ENCODE data around the gene ZSWIM3. TPM values are rescaled to one million over a fixed set of nuclear protein-coding genes. Genes with fewer than 3 reads are reported as not detected.

The ZSWIM3 gene
- total and polyA plus RNA-seq, 9 donors, result 1.8 to 7.5 (median 4.7) TPM

Other genes starting within 250 kb of the ZSWIM3 start
- not detected for gene WFDC10A, start 227.9 kb upstream of the ZSWIM3 start, total RNA-seq
- not detected for gene WFDC10A, start 227.9 kb upstream of the ZSWIM3 start, polyA plus RNA-seq
- not detected for gene WFDC9, start 226.3 kb upstream of the ZSWIM3 start, total RNA-seq
- not detected for gene WFDC9, start 226.3 kb upstream of the ZSWIM3 start, polyA plus RNA-seq
- not detected for gene WFDC11, start 187.4 kb upstream of the ZSWIM3 start, total RNA-seq
- gene WFDC11, start 187.4 kb upstream of the ZSWIM3 start, polyA plus RNA-seq, result not detected
- gene WFDC13, start 155.6 kb upstream of the ZSWIM3 start, total RNA-seq, result not detected
- gene WFDC13, start 155.6 kb upstream of the ZSWIM3 start, polyA plus RNA-seq, result not detected
- not detected for gene WFDC10B, start 152.6 kb upstream of the ZSWIM3 start, total RNA-seq
- under 1 TPM in 1 of 2 donors, not detected in 1; 0.37 TPM for gene WFDC10B, start 152.6 kb upstream of the ZSWIM3 start, polyA plus RNA-seq
- gene SPINT4, start 135.3 kb upstream of the ZSWIM3 start, total RNA-seq, result not detected
- gene SPINT4, start 135.3 kb upstream of the ZSWIM3 start, polyA plus RNA-seq, result not detected
- gene WFDC3, start 65.7 kb upstream of the ZSWIM3 start, total RNA-seq, result 1 to 10 TPM in 4 of 7 donors, under 1 TPM in 2, not detected in 1; 0.42 to 3.0 (median 1.1) TPM
- 1 to 10 TPM; 1.5 to 2.0 TPM for gene WFDC3, start 65.7 kb upstream of the ZSWIM3 start, polyA plus RNA-seq
- gene DNTTIP1, start 65.7 kb upstream of the ZSWIM3 start, total RNA-seq, result 10 to 100 TPM; 20.6 to 31.8 (median 28.1) TPM
- gene DNTTIP1, start 65.7 kb upstream of the ZSWIM3 start, polyA plus RNA-seq, result 10 to 100 TPM; 29.1 to 36.1 TPM
- 1 to 10 TPM in 2 of 7 donors, under 1 TPM in 2, not detected in 3; 0.69 to 1.9 (median 1.0) TPM for gene UBE2C, start 45.0 kb upstream of the ZSWIM3 start, total RNA-seq
- 1 to 10 TPM; 2.6 to 5.6 TPM for gene UBE2C, start 45.0 kb upstream of the ZSWIM3 start, polyA plus RNA-seq
- gene TNNC2, start 30.3 kb upstream of the ZSWIM3 start, total RNA-seq, result 1 to 10 TPM in 6 of 7 donors, not detected in 1; 1.9 to 3.7 (median 3.4) TPM
- 1 to 10 TPM; 1.5 to 3.6 TPM for gene TNNC2, start 30.3 kb upstream of the ZSWIM3 start, polyA plus RNA-seq
- gene SNX21, start 23.8 kb upstream of the ZSWIM3 start, total RNA-seq, result 10 to 100 TPM; 46.1 to 90.1 (median 71.0) TPM
- gene SNX21, start 23.8 kb upstream of the ZSWIM3 start, polyA plus RNA-seq, result 10 to 100 TPM; 18.2 to 41.1 TPM
- 10 to 100 TPM; 18.4 to 26.7 (median 19.6) TPM for gene ACOT8, start 222 bp upstream of the ZSWIM3 start, total RNA-seq
- 10 to 100 TPM; 13.5 to 21.9 TPM for gene ACOT8, start 222 bp upstream of the ZSWIM3 start, polyA plus RNA-seq
- 10 to 100 TPM in 5 of 7 donors, 1 to 10 TPM in 2; 4.8 to 15.2 (median 11.8) TPM for gene ZSWIM1, start 23.6 kb downstream of the ZSWIM3 start, total RNA-seq
- gene ZSWIM1, start 23.6 kb downstream of the ZSWIM3 start, polyA plus RNA-seq, result 10 to 100 TPM in 1 of 2 donors, 1 to 10 TPM in 1; 4.9 to 11.5 TPM
- 1 to 10 TPM; 4.2 to 7.5 (median 5.6) TPM for gene SPATA25, start 30.0 kb downstream of the ZSWIM3 start, total RNA-seq
- gene SPATA25, start 30.0 kb downstream of the ZSWIM3 start, polyA plus RNA-seq, result 1 to 10 TPM in 1 of 2 donors, not detected in 1; 7.1 TPM
- gene NEURL2, start 33.6 kb downstream of the ZSWIM3 start, total RNA-seq, result 10 to 100 TPM; 10.1 to 28.7 (median 12.5) TPM
- 10 to 100 TPM in 1 of 2 donors, 1 to 10 TPM in 1; 1.5 to 11.8 TPM for gene NEURL2, start 33.6 kb downstream of the ZSWIM3 start, polyA plus RNA-seq
- 100 to 1,000 TPM in 4 of 7 donors, 10 to 100 TPM in 3; 45.0 to 156 (median 110) TPM for gene CTSA, start 33.7 kb downstream of the ZSWIM3 start, total RNA-seq
- gene CTSA, start 33.7 kb downstream of the ZSWIM3 start, polyA plus RNA-seq, result 100 to 1,000 TPM in 1 of 2 donors, 10 to 100 TPM in 1; 81.6 to 210 TPM
- 100 to 1,000 TPM in 4 of 7 donors, 10 to 100 TPM in 3; 83.5 to 266 (median 138) TPM for gene PLTP, start 54.5 kb downstream of the ZSWIM3 start, total RNA-seq
- 100 to 1,000 TPM in 1 of 2 donors, 10 to 100 TPM in 1; 85.7 to 188 TPM for gene PLTP, start 54.5 kb downstream of the ZSWIM3 start, polyA plus RNA-seq
- 10 to 100 TPM; 34.5 to 73.7 (median 59.8) TPM for gene PCIF1, start 77.1 kb downstream of the ZSWIM3 start, total RNA-seq
- 10 to 100 TPM; 14.6 to 48.2 TPM for gene PCIF1, start 77.1 kb downstream of the ZSWIM3 start, polyA plus RNA-seq
- 10 to 100 TPM; 14.2 to 25.7 (median 20.0) TPM for gene ZNF335, start 114.6 kb downstream of the ZSWIM3 start, total RNA-seq
- gene ZNF335, start 114.6 kb downstream of the ZSWIM3 start, polyA plus RNA-seq, result 10 to 100 TPM in 1 of 2 donors, 1 to 10 TPM in 1; 3.5 to 15.7 TPM
- gene MMP9, start 151.3 kb downstream of the ZSWIM3 start, total RNA-seq, result 1 to 10 TPM in 2 of 7 donors, under 1 TPM in 5; 0.10 to 1.7 (median 0.28) TPM
- under 1 TPM; 0.16 to 0.25 TPM for gene MMP9, start 151.3 kb downstream of the ZSWIM3 start, polyA plus RNA-seq
- gene SLC12A5, start 171.6 kb downstream of the ZSWIM3 start, total RNA-seq, result 1 to 10 TPM in 5 of 7 donors, not detected in 2; 1.1 to 2.1 (median 1.3) TPM
- gene SLC12A5, start 171.6 kb downstream of the ZSWIM3 start, polyA plus RNA-seq, result 1 to 10 TPM; 2.2 to 3.8 TPM
- 10 to 100 TPM; 27.6 to 51.1 (median 37.4) TPM for gene NCOA5, start 232.3 kb downstream of the ZSWIM3 start, total RNA-seq
- 10 to 100 TPM; 27.9 to 35.6 TPM for gene NCOA5, start 232.3 kb downstream of the ZSWIM3 start, polyA plus RNA-seq